ENCODE measurements around the gene EMILIN1. TPM values are rescaled to one million over a fixed set of nuclear protein-coding genes. Genes with fewer than 3 reads are reported as not detected.

Gene EMILIN1
- total and polyA plus RNA-seq, 2 of the 4 experiments (the other 2 are of a cell fraction), result 26.5 to 95.6 TPM

DNA sequence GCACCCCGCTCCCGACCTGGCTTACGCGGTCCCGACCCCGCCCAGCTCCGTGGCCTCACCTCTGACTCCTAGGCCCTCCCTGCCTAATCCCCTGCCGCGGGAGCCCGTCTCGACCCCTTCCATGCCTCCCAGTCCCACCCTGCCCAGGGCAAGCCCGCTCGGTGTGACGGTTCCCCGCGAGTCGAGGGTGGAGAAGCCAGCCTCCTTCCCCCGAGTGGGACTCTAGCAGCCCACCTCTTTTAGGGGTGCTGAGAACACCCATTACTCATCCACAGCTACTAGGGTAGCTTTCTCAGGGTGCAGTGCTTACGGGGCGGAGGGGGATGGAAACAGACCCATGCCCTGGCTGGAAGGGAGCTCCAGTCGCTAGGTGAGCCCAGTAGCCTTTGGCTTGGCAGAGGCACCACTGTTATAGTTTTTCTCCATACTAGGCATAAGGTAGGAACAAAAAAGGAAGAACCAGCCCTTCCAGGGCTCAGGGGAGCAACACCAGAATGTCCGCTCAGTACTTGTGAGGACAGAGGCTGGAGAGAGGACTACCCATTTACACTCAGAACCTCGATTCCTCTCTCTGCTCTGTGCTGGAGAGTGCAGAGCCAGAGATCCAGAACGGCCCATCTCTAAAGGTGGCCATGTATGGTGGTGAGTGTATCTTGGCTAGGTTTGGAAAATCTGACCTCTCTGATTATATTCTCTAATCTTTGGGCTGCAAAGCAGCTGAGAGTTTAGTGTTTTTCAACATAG lies 26.3 kb upstream of the EMILIN1 start:
- intact Hi-C loops (cut with micrococcal nuclease) (loop anchor here (2.0 kb wide), 1 partner anchor 19 kb away; the partner anchor contains the start of gene OST4), in situ Hi-C loops (cut with MboI; ENCODE audit: low sequenced_read_pairs) (no loop called here), dilution Hi-C loops (cut with HindIII; ENCODE audit: low sequenced_read_pairs, unreplicated experiment) (no loop called here)
- peaks cover 5% of the 10 kb centered on the region for H3K4me1 ChIP-seq (ENCODE audit: control insufficient read depth, insufficient read depth, low read length)
- H3K79me1 ChIP-seq (ENCODE audit: low read depth in 1 of 2, low read length in 2 of 2), result peaks cover 0 to 24% of the 10 kb centered on the region in 2 experiments; a peak in 2 of 4 replicates
- no peak overlapping the region for H2BK20ac ChIP-seq (ENCODE audit: low read depth, low read length)
- no peaks in the 10 kb centered on the region for H3K9me3 ChIP-seq (ENCODE audit: control insufficient read depth, insufficient read depth, low read length)
- H2AK5ac ChIP-seq (ENCODE audit: low read depth, low read length), result peak overlapping the region; percentile 47
- H3K9me1 ChIP-seq (ENCODE audit: insufficient read depth, low read length), result peaks cover 9% of the 10 kb centered on the region
- H2BK15ac ChIP-seq (ENCODE audit: low read depth, low read length), result no peak overlapping the region
- H4K91ac ChIP-seq (ENCODE audit: insufficient read depth, low read depth, low read length), result peak overlapping the region; percentile 30
- H2AFZ ChIP-seq (replicated peaks; ENCODE audit: low read length, poor library complexity), result peak overlapping the region; percentile 87
- DNase-seq (no peak), ATAC-seq (ENCODE audit: low read depth) (peak; percentile 0; the same call in 1 of the 2 replicates)
- no TSS peak for BruUV-seq (replicated peaks)
- H3K9ac ChIP-seq (ENCODE audit: low read depth, low read length), result peak overlapping the region; percentile 83
- H3K18ac ChIP-seq (ENCODE audit: low read depth, low read length), result no peak overlapping the region; the same call in 1 of the 2 replicates
- H2AK9ac ChIP-seq (replicated peaks; ENCODE audit: low read depth, low read length, poor library complexity), result peak overlapping the region; percentile 75
- H3K4me3 ChIP-seq (ENCODE audit: insufficient read depth, low read depth, low read length), result peak overlapping the region; percentile 53
- 8% methylated on average over 5 of the region's 24 CpGs; no CpG with 5 or more reads in 1 of the 2 experiments for WGBS, 2 experiments (ENCODE audit: extremely low coverage in 2 of 2, insufficient read length in 1 of 2)
- H2BK120ac ChIP-seq (ENCODE audit: low read depth, low read length), result 0 out of 2 replicates have a peak overlapping the region, but pooled peaks have one; percentile 12
- H3K4ac ChIP-seq (ENCODE audit: low read depth, low read length), result peak overlapping the region; percentile 58
- POLR2A ChIA-PET (ENCODE audit: unreplicated experiment), result no interaction called here
- H3K27ac ChIP-seq (ENCODE audit: insufficient read depth, low read length), result peak overlapping the region; percentile 78
- H3K14ac ChIP-seq (replicated peaks; ENCODE audit: low read depth, low read length), result peak overlapping the region; percentile 77
- CTCF ChIA-PET, result interaction anchor here (0.7 kb wide), 1 partner anchor 127 kb away, joined by 3 read pairs; no protein-coding TSS in a partner anchor
- peak overlapping the region; percentile 8 for H2BK5ac ChIP-seq (ENCODE audit: low read depth, low read length, poor library complexity, severe bottlenecking)
- TF ChIP-seq RAD21 (IDR thresholded peaks at IDR 0.05; ENCODE audit: low read length), result no peak
- H3K56ac ChIP-seq (ENCODE audit: extremely low read depth, insufficient read depth, low read length), result 0 out of 2 replicates have a peak overlapping the region, but pooled peaks have one; percentile 52
- H3K27me3 ChIP-seq (ENCODE audit: control insufficient read depth, insufficient read depth, low read length), result no peaks in the 10 kb centered on the region
- H4K5ac ChIP-seq (ENCODE audit: low read depth, low read length), result peak overlapping the region; percentile 52
- H4K20me1 ChIP-seq (ENCODE audit: insufficient read depth, low read length), result peaks cover 13% of the 10 kb centered on the region
- peak overlapping the region; percentile 72; the same call in 1 of the 2 replicates for H3K23ac ChIP-seq (ENCODE audit: low read depth, low read length)
- peak overlapping the region; percentile 96 for H3K4me2 ChIP-seq (ENCODE audit: low read depth, low read length)
- H4K8ac ChIP-seq (ENCODE audit: low read depth in 2 of 2, low read length in 2 of 2), result peak overlapping the region; percentile 22 to 85; a peak in 2 of 4 replicates
- peaks cover 22% of the 10 kb centered on the region for H3K36me3 ChIP-seq (ENCODE audit: control insufficient read depth, insufficient read depth, low read length)

Measured in IMR-90 (cell line).